PC-9 (cell line): ENCODE measurements around the gene DDAH1. TPM values are rescaled to one million over a fixed set of nuclear protein-coding genes. Genes with fewer than 3 reads are reported as not detected.
A peak's percentile ranks its signal among the peaks of the same experiment; 100 is the strongest.

Experiments
- BruUV-seq: library from RNA; stranded (reverse); fragments of 400-500 nt; replicated peaks from 2 replicates; lab custom pipeline; 2021; lab: Mats Ljungman, UMichigan
- CTCF ChIA-PET: fragments of 300-600 bp; sonication (Branson Sonifier 250); formaldehyde crosslinking; loops from one replicate; lab custom pipeline; 2022; ENCODE audit warnings: antibody characterized with exemption; lab: Charles Lee
- POLR2A ChIA-PET: fragments of 300-600 bp; sonication (Branson Sonifier 250); formaldehyde crosslinking; loops from one replicate; lab custom pipeline; 2022; ENCODE audit warnings: antibody characterized with exemption; ENCODE audit not compliant: unreplicated experiment; lab: Charles Lee
- DNase-seq, 2 experiments: peaks; one replicate each; pipeline versions ENCODE4 v3.0.0 to v3.0.0-alpha.2; 2015 to 2022; ENCODE audit warnings: mixed read lengths in 1 of 2
- H2AFZ ChIP-seq: fragments of 200-600 bp; sonication (generic); 2 replicates; pipeline ENCODE4 v1.8.1; 2017; ENCODE audit warnings: antibody characterized with exemption
- H3F3A ChIP-seq: fragments of 200-600 bp; sonication (generic); 2 replicates; pipeline ENCODE4 v1.8.1; 2017; ENCODE audit warnings: antibody characterized with exemption, mild to moderate bottlenecking, low read depth; ENCODE audit not compliant: insufficient read depth
- H3K27ac ChIP-seq: fragments of 200-600 bp; sonication (generic); 2 replicates; pipeline ENCODE4 v1.6.1; 2016; ENCODE audit warnings: mixed run types
- H3K27me3 ChIP-seq: fragments of 200-600 bp; sonication (generic); 2 replicates; pipeline ENCODE4 v1.6.1; 2016; ENCODE audit warnings: low read depth, mixed run types; ENCODE audit not compliant: insufficient read depth
- H3K36me3 ChIP-seq: fragments of 200-600 bp; sonication (generic); 2 replicates; pipeline ENCODE4 v1.6.1; 2016; ENCODE audit warnings: low read depth, mixed run types
- H3K4me1 ChIP-seq: fragments of 200-600 bp; sonication (generic); replicated peaks from 2 replicates; pipeline ENCODE4 v1.6.1; 2016; ENCODE audit warnings: mixed run types; ENCODE audit not compliant: insufficient read depth
- H3K4me2 ChIP-seq: fragments of 200-600 bp; sonication (generic); 2 replicates; pipeline ENCODE4 v1.6.1; 2017; ENCODE audit warnings: mixed run types
- H3K4me3 ChIP-seq: fragments of 200-600 bp; sonication (generic); 2 replicates; pipeline ENCODE4 v1.6.1; 2016; ENCODE audit warnings: mixed run types
- H3K79me2 ChIP-seq: fragments of 200-600 bp; sonication (generic); 2 replicates; pipeline ENCODE4 v1.6.1; 2017; ENCODE audit warnings: low read depth, mixed run types
- H3K9me2 ChIP-seq: fragments of 200-600 bp; sonication (generic); 2 replicates; pipeline ENCODE4 v1.8.1; 2017; ENCODE audit warnings: mild to moderate bottlenecking; ENCODE audit not compliant: insufficient read depth
- H3K9me3 ChIP-seq: fragments of 200-600 bp; sonication (generic); 2 replicates; pipeline ENCODE4 v1.8.1; 2016; ENCODE audit warnings: low read depth; ENCODE audit not compliant: insufficient read depth
- H4K20me1 ChIP-seq: fragments of 200-600 bp; sonication (generic); 2 replicates; pipeline ENCODE4 v1.8.1; 2017; ENCODE audit not compliant: insufficient read depth
- EZH2 ChIP-seq: fragments of 200-600 bp; sonication (generic); IDR thresholded peaks from 2 replicates; pipeline ENCODE4 v1.8.0; 2017; ENCODE audit warnings: antibody characterized with exemption, low read depth
- intact Hi-C: fragments of 100-400 bp; cut with micrococcal nuclease; formaldehyde crosslinking; loops from one replicate; pipeline ENCODE4 v1.10.0; 2022; ENCODE audit not compliant: unreplicated experiment
- total RNA-seq: library from RNA; stranded (reverse); gene quantifications from 2 replicates; pipeline ENCODE4 v1.2.3, GENCODE V29; 2021
- TF ChIP-seq, protein P1 (sequence below): fragments of 200-600 bp; sonication (generic); conservative IDR thresholded peaks from 2 replicates; pipeline ENCODE4 v1.6.1; 2017; ENCODE audit warnings: mixed run types, antibody characterized with exemption, mild to moderate bottlenecking, moderate library complexity

DDAH1 gene
- total RNA-seq, 1 experiment from 2014 or later, result 31.9 TPM

DNA sequence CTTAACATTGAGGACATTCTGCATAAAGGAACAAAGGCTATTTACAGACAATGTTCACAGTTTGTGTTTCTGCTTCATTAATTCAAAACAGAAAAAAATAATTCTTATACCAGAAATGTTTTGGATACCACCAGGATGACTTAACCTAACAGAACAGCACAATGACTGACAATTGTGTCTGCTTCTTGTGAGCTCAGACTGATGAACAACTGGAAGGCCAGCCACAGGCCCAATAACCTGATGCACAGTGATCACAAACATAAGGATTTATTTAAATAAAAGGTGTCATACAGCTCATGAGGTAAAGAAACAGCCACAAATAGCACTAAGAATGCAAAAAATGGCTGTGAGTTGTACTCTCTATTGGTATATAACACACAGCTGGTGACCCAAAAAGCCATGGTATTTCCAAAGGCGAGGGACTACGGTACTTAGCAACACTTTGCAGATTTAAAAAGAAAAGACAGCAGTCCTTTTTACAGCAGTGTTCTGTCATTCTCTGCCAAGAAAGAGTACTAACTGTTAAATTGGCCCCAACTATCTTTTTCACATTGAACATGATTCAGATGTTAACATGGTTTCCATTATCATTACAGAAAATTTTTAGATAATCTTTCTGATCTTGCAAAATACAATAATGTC, 32.1 kb upstream of the DDAH1 start:
- Histone ChIP-seq H3K27ac (no peak overlapping the region), H3K27me3 (no peaks in the 10 kb centered on the region), H3K79me2 (no peaks in the 10 kb centered on the region), H3K4me1 (peaks cover 35% of the 10 kb centered on the region), H3K4me3 (no peak overlapping the region), H3K36me3 (no peaks in the 10 kb centered on the region), H4K20me1 (no peaks in the 10 kb centered on the region), H3K9me2 (no peaks in the 10 kb centered on the region), H3K9me3 (no peaks in the 10 kb centered on the region), H3F3A (peaks cover 21% of the 10 kb centered on the region; the same call in 1 of the 2 replicates), H2AFZ (no peak overlapping the region), H3K4me2 (0 out of 2 replicates have a peak overlapping the region, but pooled peaks have one; percentile 4)
- ChIA-PET CTCF (interaction anchor here (0.7 kb wide), 1 partner anchor 45 kb away, joined by 6 read pairs; no protein-coding TSS in a partner anchor), POLR2A (interaction anchor here (0.6 kb wide), 1 partner anchor 1343 kb away, joined by 4 read pairs; no protein-coding TSS in a partner anchor)
- no TSS peak for BruUV-seq
- no peak for TF ChIP-seq EZH2
- TF ChIP-seq, protein P1, sequence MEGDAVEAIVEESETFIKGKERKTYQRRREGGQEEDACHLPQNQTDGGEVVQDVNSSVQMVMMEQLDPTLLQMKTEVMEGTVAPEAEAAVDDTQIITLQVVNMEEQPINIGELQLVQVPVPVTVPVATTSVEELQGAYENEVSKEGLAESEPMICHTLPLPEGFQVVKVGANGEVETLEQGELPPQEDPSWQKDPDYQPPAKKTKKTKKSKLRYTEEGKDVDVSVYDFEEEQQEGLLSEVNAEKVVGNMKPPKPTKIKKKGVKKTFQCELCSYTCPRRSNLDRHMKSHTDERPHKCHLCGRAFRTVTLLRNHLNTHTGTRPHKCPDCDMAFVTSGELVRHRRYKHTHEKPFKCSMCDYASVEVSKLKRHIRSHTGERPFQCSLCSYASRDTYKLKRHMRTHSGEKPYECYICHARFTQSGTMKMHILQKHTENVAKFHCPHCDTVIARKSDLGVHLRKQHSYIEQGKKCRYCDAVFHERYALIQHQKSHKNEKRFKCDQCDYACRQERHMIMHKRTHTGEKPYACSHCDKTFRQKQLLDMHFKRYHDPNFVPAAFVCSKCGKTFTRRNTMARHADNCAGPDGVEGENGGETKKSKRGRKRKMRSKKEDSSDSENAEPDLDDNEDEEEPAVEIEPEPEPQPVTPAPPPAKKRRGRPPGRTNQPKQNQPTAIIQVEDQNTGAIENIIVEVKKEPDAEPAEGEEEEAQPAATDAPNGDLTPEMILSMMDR, result no peak
- intact Hi-C loops, result loop anchor here (10.0 kb wide), 1 partner anchor 198 kb away; no protein-coding TSS in a partner anchor
- DNase-seq, result no peak

DNA sequence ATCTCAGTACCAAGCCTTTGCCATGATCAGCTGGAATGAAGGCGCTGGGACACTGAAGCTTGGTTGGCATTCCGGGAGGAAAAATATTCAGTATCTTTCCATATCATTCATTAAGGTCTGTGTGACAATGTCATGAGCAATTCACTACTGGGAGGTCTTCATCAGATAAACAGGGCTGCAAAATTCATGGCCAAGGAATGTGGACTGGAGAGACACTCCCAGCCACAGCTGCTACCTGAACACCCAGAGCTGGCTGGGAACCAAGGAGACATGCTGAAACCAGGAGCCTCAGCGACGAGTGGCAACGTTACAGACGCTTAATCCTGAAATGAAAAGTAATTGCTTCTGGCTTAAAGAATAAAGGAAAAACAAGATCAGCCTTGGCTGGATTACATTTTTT, 30.6 kb upstream of the DDAH1 start:
- TF ChIP-seq, protein P1, result no peak
- no peak for TF ChIP-seq EZH2
- intact Hi-C loops, result loop anchor here (1.0 to 10.0 kb wide), 5 partner anchors 85 to 355 kb away; partner anchors contain the start of gene CCN1
- Histone ChIP-seq H2AFZ (peak overlapping the region; percentile 44), H3K4me1 (peaks cover 35% of the 10 kb centered on the region), H3K36me3 (no peaks in the 10 kb centered on the region), H3K4me3 (peak overlapping the region; percentile 37; the same call in 1 of the 2 replicates), H3K79me2 (no peaks in the 10 kb centered on the region), H3K9me3 (no peaks in the 10 kb centered on the region), H3K27me3 (no peaks in the 10 kb centered on the region), H3K27ac (peak overlapping the region; percentile 51), H3K4me2 (peak overlapping the region; percentile 73), H3F3A (peaks cover 21% of the 10 kb centered on the region; the same call in 1 of the 2 replicates), H4K20me1 (no peaks in the 10 kb centered on the region), H3K9me2 (no peaks in the 10 kb centered on the region)
- no TSS peak for BruUV-seq
- DNase-seq, result peak; percentile 86 to 98
- POLR2A ChIA-PET, result interaction anchor here (0.6 to 0.8 kb wide), 3 partner anchors 69 to 354 kb away, joined by 3 to 6 read pairs (median 4); no protein-coding TSS in a partner anchor
- CTCF ChIA-PET, result interaction anchor here (0.5 to 1.0 kb wide), 2 partner anchors 84 to 213 kb away, joined by 4 read pairs; partner anchors contain the start of gene ZNHIT6

DNA sequence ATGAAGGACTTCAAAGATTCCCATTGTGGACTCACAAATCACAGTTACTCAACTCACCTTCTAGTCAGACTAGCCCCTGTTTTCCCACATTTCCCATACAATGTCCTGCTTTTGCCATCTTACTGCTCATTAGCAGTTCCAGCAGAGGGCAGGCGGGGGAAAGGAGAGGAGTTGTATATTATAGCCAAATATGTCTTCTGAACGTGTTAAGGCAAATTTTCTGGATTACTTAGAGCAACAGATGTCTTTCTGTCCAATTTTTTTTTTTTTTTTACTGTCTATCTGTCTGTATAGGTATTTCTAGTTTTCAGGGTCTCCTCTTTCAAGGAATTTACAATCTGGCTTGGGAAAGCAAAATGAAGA, 29.9 kb upstream of the DDAH1 start:
- TF ChIP-seq EZH2, result no peak
- TF ChIP-seq, protein P1, result no peak
- no peaks in the 10 kb centered on the region for H3K27me3 ChIP-seq
- BruUV-seq, result no TSS peak
- no peak overlapping the region; the same call in 1 of the 2 replicates for H3K4me3 ChIP-seq
- H3K79me2 ChIP-seq, result no peaks in the 10 kb centered on the region
- peak in 1 of 2 experiments; percentile 46 for DNase-seq
- H2AFZ ChIP-seq, result no peak overlapping the region
- H3K27ac ChIP-seq, result peak overlapping the region; percentile 51
- H3K9me2 ChIP-seq, result no peaks in the 10 kb centered on the region
- peak overlapping the region; percentile 73 for H3K4me2 ChIP-seq
- no peaks in the 10 kb centered on the region for H4K20me1 ChIP-seq
- intact Hi-C loops, result loop anchor here (1.0 to 10.0 kb wide), 5 partner anchors 85 to 355 kb away; partner anchors contain the start of gene CCN1
- no peaks in the 10 kb centered on the region for H3K36me3 ChIP-seq
- H3K9me3 ChIP-seq, result no peaks in the 10 kb centered on the region
- ChIA-PET CTCF (interaction anchor here (0.5 to 1.0 kb wide), 2 partner anchors 85 to 213 kb away, joined by 4 read pairs; partner anchors contain the start of gene ZNHIT6), POLR2A (interaction anchor here (0.7 kb wide), 1 partner anchor 70 kb away, joined by 3 read pairs; no protein-coding TSS in a partner anchor)
- H3K4me1 ChIP-seq, result peaks cover 35% of the 10 kb centered on the region
- H3F3A ChIP-seq, result peaks cover 21% of the 10 kb centered on the region; the same call in 1 of the 2 replicates
